GM19035 (cell line): ENCODE data around the gene RRP7A.
"Not testable (repeated sequence)": the region's sequence is repeated elsewhere in the genome, so short reads cannot be mapped to it uniquely, and the experiment has no call there.

Experiments
- ATAC-seq: cut with Tn5 transposase; IDR thresholded peaks from one replicate; pipeline ENCODE4 v1.9.1; 2021; ENCODE audit not compliant: unreplicated experiment

RRP7A gene

DNA sequence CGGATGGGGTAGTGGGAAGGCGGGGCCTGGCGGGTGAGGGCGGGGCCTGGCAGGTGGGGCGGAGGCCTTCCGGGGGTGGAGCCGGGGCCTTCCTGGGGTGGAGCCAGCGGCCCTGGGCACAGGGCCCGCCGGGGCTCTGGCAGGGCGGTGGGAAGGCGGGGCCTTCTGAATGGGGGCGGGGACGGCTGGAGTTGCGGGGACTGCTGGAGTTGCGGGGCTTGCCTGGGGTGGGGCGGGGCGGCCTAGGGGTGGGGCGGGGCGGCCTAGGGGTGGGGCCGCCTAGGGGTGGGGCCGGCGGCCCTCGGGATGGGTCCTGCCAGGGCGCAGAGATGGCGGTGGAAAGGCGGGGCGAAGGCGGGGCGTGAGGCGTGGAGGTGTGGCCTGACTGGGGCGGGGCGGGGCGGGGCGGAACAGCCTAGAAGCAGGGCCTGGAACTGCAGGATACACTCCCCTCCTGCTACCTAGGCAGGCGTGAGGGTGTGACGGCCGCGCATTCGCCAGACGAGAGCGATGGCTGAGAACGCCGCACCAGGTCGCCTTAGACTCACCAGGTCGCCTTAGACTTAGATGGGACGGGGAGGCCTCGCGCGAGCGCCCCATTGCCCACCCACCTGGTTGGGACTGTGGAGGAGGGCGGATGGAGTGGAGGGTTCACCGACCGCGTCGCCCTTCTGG is 19.3 kb downstream of the RRP7A start:
- ATAC-seq: peak; percentile 55

- not testable (repeated sequence) for ATAC-seq
Observed at GRCh38 chr22:42499773-42500160, 19.8 kb downstream of the RRP7A start.

- not testable (repeated sequence) for ATAC-seq
Observed at GRCh38 chr22:42495533-42496141, 24.0 kb downstream of the RRP7A start.

GRCh38 chr22:42493393-42493792 is 26.2 kb downstream of the RRP7A start:
- no peak for ATAC-seq

- ATAC-seq: no peak
Observed at GRCh38 chr22:42492323-42492690, 27.3 kb downstream of the RRP7A start.

DNA sequence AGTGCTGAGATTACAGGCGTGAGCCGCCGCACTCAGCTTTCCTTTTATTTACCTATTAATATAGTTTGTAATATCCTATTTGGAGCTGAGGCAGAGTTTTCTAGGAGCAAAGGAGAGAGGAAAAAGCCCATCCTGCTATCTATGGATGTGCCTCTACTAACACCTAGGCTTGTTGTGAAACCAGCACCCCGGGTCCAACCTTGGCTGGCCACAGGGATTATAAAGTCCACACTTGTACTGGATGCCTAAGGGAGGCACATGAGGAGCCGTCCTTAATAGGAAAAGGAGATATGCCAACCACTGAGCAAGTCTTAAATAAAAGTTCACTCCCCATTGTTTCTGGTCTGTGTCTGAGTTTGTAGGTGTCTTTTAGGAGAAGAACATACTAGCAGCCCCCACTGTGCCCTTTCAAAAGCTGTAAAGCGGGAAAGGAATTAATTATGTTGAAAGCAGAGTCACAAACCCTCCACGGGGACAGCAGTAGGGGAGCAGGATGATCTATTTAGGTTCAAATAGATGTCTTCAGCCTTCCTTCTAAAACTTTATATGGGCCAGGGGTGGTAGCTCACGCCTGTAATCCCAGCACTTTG is 29.3 kb downstream of the RRP7A start:
- ATAC-seq: no peak

- no peak for ATAC-seq
Observed at GRCh38 chr22:42489000-42489399, 30.6 kb downstream of the RRP7A start.

DNA sequence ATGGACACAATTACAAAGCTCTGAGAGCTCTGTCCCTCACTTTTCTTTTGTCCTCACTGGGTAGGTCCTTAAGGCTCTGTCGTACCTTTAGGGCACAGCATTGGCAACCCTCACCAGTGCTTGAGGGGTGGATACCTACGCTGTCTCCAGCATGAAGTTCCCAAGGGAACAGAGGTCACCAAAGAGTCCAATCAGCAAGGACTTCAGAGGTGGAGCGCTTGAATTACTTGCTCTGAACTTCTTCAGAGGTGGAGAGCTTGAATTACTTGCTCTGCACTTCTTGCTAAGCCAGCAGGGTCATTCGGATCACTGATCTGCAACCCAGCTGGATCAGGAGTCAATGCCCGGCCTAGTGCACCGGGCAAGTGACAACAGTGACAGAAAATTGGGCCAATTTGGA is 35.1 kb downstream of the RRP7A start:
- ATAC-seq: no peak

DNA sequence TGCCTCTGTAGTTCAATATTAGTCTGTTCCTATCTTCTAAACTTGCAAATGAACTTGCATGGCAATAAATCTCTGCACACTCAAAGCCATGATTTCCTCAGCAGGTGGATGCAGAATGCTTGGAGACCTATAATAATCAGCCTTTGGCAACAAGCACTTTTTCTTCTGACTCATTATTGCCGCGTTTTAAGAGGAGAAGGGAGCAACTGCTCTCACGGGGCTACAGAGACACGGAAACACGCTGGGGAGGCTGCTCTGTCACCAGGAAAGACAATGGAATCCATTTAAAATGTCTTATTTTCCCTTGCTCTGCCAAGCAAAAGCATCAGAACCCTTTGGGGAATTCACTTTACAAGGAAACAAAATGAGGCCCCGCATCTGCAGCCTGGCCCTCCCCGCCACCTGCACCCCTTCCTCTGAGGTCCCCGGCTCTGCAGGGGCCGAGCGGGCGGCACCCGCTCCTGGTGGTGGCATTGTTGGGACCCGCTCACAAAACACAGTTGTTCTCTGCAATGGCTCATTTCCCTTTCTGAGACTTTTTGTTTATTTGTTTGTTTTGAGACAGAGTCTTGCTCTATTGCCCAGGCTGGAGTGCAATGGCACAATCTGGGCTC is 35.9 kb downstream of the RRP7A start:
- ATAC-seq: not testable (repeated sequence)

- no peak for ATAC-seq
Observed at GRCh38 chr22:42475122-42475521, 44.5 kb downstream of the RRP7A start.

- ATAC-seq: no peak
Observed at GRCh38 chr22:42473484-42474193, 46.0 kb downstream of the RRP7A start.

DNA sequence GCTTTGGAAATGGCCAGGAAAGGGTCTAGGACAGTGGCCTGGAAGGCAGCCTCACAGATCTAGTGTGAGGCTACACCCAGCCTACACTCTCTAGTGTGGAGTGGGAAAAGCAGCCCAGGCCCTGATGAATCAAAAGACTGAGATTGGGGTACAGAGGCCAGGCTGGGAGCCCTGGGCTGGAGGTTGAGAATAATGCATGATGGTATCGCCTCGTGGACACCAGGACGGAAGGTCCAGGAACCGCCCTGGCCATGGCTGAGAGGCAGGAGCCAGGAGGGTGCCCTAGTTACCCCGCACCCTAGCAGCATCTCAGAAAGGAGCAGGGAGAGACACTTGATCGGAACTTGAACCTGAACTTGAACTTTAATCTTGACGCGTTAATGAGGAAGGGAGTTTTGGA is 46.9 kb downstream of the RRP7A start:
- ATAC-seq: no peak

DNA sequence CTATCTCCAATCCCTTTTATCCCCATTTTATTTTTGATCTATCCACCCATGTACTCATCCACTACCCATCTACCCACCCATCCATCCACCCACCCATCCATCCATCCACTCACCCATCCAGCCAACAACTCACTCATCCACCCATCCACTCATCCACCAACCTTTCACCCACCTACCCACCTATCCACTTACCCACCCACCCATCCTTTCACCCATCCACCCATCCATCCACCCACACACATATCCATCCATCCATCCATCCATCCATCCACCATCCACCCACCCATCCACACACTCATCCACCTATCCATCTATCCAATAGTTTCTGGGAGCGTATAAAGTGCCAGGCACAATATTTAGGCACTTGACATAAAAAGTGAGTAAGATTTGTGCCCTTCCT is 48.2 kb downstream of the RRP7A start:
- no peak for ATAC-seq

- no peak for ATAC-seq
Observed at GRCh38 chr22:42470366-42471082, 49.1 kb downstream of the RRP7A start.

- no peak for ATAC-seq
Observed at GRCh38 chr22:42468841-42469240, 50.8 kb downstream of the RRP7A start.

DNA sequence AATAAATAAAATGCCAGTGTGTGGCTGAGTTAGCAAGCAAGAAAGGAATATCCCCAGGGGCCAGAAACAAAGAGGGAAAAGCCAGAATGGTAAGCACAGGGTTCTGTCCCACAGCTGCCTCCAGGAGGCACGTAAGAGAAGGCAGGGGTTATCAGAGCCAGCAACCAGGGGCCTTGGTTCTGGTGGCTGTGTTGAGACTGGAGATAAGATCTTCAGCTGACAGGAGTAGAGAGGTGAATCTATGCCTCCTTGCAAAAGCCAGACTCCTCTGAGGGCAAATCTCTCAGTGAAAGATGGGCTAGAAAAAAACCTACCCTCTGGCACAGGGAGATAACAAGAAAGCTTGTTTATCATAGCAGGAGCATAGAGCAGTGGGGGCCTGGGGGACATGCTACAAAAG is 57.6 kb downstream of the RRP7A start:
- ATAC-seq: no peak

DNA sequence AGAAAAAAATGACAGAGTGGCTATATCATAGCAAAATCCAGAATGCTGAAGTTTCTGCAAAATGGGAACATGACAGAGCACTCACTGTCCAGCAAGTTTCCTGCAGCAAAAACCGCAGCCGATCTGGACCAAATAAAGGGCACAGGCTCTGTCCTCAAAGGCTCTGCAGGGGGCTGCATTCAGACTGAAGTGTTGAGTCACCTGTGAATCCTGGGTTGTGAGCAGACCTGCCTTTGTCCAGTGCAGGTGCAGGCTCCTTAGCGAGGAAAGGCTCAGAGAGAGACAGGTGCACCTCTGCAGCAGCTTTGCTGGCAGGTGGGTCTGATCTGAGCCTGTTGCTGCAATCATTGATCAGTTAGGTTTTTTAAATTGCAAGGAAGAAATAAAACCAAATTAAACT is 58.1 kb downstream of the RRP7A start:
- ATAC-seq: no peak
